SK-N-SH (cell line): ENCODE results near the gene MET. TPM values are rescaled to one million over a fixed set of nuclear protein-coding genes. Genes with fewer than 3 reads are reported as not detected.
A peak's percentile ranks its signal among the peaks of the same experiment; 100 is the strongest.

Experiments used
- CTCF ChIA-PET: fragments of 300-600, 350-600 bp; formaldehyde crosslinking; extraction: SDS; loops from one replicate; lab custom pipeline; 2021; lab: Yijun Ruan, JAX
- POLR2A ChIA-PET: fragments of 350-600 bp; sonication (Branson Sonifier 250); formaldehyde crosslinking; extraction: SDS; loops from one replicate; lab custom pipeline; 2020; ENCODE audit warnings: antibody characterized with exemption, inconsistent platforms; lab: Yijun Ruan, JAX
- DNase-seq: peaks from one replicate; pipeline ENCODE4 v3.0.0; 2012
- H2AFZ ChIP-seq: fragments of 200-600 bp; sonication (generic); 2 replicates; pipeline ENCODE4 v1.8.1; 2016; ENCODE audit warnings: antibody characterized with exemption, mild to moderate bottlenecking, low read depth
- H3F3A ChIP-seq: fragments of 200-600 bp; sonication (generic); replicated peaks from 2 replicates; pipeline ENCODE3; 2016; ENCODE audit warnings: antibody characterized with exemption, mild to moderate bottlenecking; ENCODE audit not compliant: insufficient read depth
- H3K27ac ChIP-seq, 2 experiments: fragments of 200-500 bp in 1 of 2; fragments of 200-600 bp in 1 of 2; sonication (Bioruptor generic) in 1 of 2; sonication (generic), shearing (Covaris generic) in 1 of 2; 2 replicates each; pipeline versions ENCODE4 v1.5.1 to v1.6.1; 2014 to 2016; ENCODE audit warnings: low read depth in 2 of 2, inconsistent platforms in 1 of 2, low read length in 1 of 2, mild to moderate bottlenecking in 1 of 2, mixed read lengths in 1 of 2
- H3K27me3 ChIP-seq: fragments of 200-600 bp; sonication (generic), shearing (Covaris generic); 2 replicates; pipeline ENCODE4 v1.6.1; 2016; ENCODE audit warnings: mixed run types; ENCODE audit not compliant: insufficient read depth
- H3K36me3 ChIP-seq, 2 experiments: fragments of 200-500 bp in 1 of 2; fragments of 200-600 bp in 1 of 2; sonication (Bioruptor generic) in 1 of 2; sonication (generic) in 1 of 2; replicated peaks in 1 of 2; 2 replicates each; pipeline versions ENCODE3 to v1.5.1; 2014 to 2016; ENCODE audit warnings: low read length in 1 of 2, mild to moderate bottlenecking in 1 of 2; ENCODE audit not compliant: insufficient read depth in 2 of 2, control insufficient read depth in 1 of 2
- H3K4me1 ChIP-seq, 2 experiments: fragments of 200-500 bp in 1 of 2; fragments of 200-600 bp in 1 of 2; sonication (Bioruptor generic) in 1 of 2; sonication (generic), shearing (Covaris generic) in 1 of 2; 2 replicates each; pipeline versions ENCODE4 v1.5.1 to v1.6.1; 2014 to 2016; ENCODE audit warnings: low read depth in 1 of 2, low read length in 1 of 2, mixed run types in 1 of 2; ENCODE audit not compliant: insufficient read depth in 2 of 2, control insufficient read depth in 1 of 2
- H3K4me2 ChIP-seq: fragments of 200-600 bp; sonication (generic), shearing (Covaris generic); 2 replicates; pipeline ENCODE4 v1.6.1; 2017; ENCODE audit warnings: mixed run types
- H3K4me3 ChIP-seq, 2 experiments: fragments of 200-500 bp in 1 of 2; fragments of 200-600 bp in 1 of 2; sonication (Bioruptor generic) in 1 of 2; sonication (generic), shearing (Covaris generic) in 1 of 2; 2 replicates each; pipeline versions ENCODE4 v1.5.1 to v1.8.1; 2014 to 2016; ENCODE audit warnings: low read depth in 2 of 2, inconsistent platforms in 1 of 2, low read length in 1 of 2, mild to moderate bottlenecking in 1 of 2, mixed read lengths in 1 of 2, moderate library complexity in 1 of 2
- H3K79me2 ChIP-seq: fragments of 200-600 bp; sonication (generic); 2 replicates; pipeline ENCODE4 v1.8.1; 2017; ENCODE audit warnings: mild to moderate bottlenecking; ENCODE audit not compliant: insufficient read depth
- H3K9ac ChIP-seq: fragments of 200-600 bp; sonication (generic); 2 replicates; pipeline ENCODE4 v1.6.1; 2017; ENCODE audit warnings: mixed run types
- H3K9me2 ChIP-seq: fragments of 200-600 bp; sonication (generic); 2 replicates; pipeline ENCODE4 v1.6.1; 2017; ENCODE audit warnings: mixed run types
- H3K9me3 ChIP-seq: fragments of 200-600 bp; sonication (generic); 2 replicates; pipeline ENCODE4 v1.6.1; 2017; ENCODE audit warnings: mixed run types, mild to moderate bottlenecking, moderate library complexity
- H4K20me1 ChIP-seq: fragments of 200-600 bp; sonication (generic); 2 replicates; pipeline ENCODE4 v1.6.1; 2017; ENCODE audit warnings: mild to moderate bottlenecking, mixed run types; ENCODE audit not compliant: insufficient read depth
- CHD2 ChIP-seq: fragments of 150-350 bp; IDR thresholded peaks from 2 replicates; pipeline ENCODE4 v1.6.1; 2018; ENCODE audit warnings: low read length; ENCODE audit not compliant: partially characterized antibody
- ELF1 ChIP-seq: IDR thresholded peaks from 2 replicates; pipeline ENCODE4 v1.4.0; 2012
- EP300 ChIP-seq, 2 experiments: IDR thresholded peaks; 2 replicates each; pipeline versions ENCODE4 v1.4.0 to v1.6.1; 2012; ENCODE audit warnings: borderline replicate concordance in 1 of 2, low read depth in 1 of 2, low read length in 1 of 2
- GABPA ChIP-seq: IDR thresholded peaks from 2 replicates; pipeline ENCODE4 v1.4.0; 2012; ENCODE audit warnings: low read depth, mild to moderate bottlenecking
- MAX ChIP-seq: IDR thresholded peaks from 2 replicates; pipeline ENCODE4 v1.4.0; 2012; ENCODE audit warnings: low read depth
- MXI1 ChIP-seq: IDR thresholded peaks from 2 replicates; pipeline ENCODE4 v1.6.1; 2012; ENCODE audit warnings: mild to moderate bottlenecking, low read depth, low read length, improper control_type of control experiment
- NFIC ChIP-seq: IDR thresholded peaks from 2 replicates; pipeline ENCODE4 v1.4.0; 2012; ENCODE audit warnings: borderline replicate concordance
- PBX3 ChIP-seq: IDR thresholded peaks from 2 replicates; pipeline ENCODE4; 2012
- SMC3 ChIP-seq: IDR thresholded peaks from 2 replicates; pipeline ENCODE4 v1.6.1; 2012; ENCODE audit warnings: low read depth, low read length, improper control_type of control experiment
- TCF12 ChIP-seq: IDR thresholded peaks from 2 replicates; pipeline ENCODE4 v1.4.0; 2012
- TEAD4 ChIP-seq: IDR thresholded peaks from 2 replicates; pipeline ENCODE4 v1.4.0; 2012; ENCODE audit warnings: mild to moderate bottlenecking, borderline replicate concordance; ENCODE audit not compliant: insufficient read depth
- USF2 ChIP-seq: fragments of 150-350 bp; IDR thresholded peaks from 2 replicates; pipeline ENCODE4 v1.6.1; 2017; ENCODE audit warnings: antibody characterized with exemption, low read length, low read depth, borderline replicate concordance
- ZBTB33 ChIP-seq: IDR thresholded peaks from 2 replicates; pipeline ENCODE4 v1.4.0; 2012; ENCODE audit warnings: low read depth, borderline replicate concordance
- WGBS: methylation state at CpG from one replicate; pipeline ENCODE4 v1.1.6; 2017; ENCODE audit warnings: low lambda C conversion rate; 5-methylcytosine and 5-hydroxymethylcytosine counted together
- polyA plus RNA-seq, 3 experiments: library from polyadenylated mRNA; depleted of rRNA; stranded (reverse); fragments of >200 nt; gene quantifications; 2 replicates each; pipeline ENCODE4 v1.2.3, GENCODE V29; 2012

MET gene
- polyA plus RNA-seq, 1 of the 3 experiments (the other 2 are of a cell fraction): 38.7 TPM

GRCh38 chr7:116671681-116672595 is at the start of gene MET (continued):
- TF ChIP-seq ZBTB33 (no peak), NFIC (no peak), PBX3 (no peak), EP300 (IDR thresholded peaks at IDR 0.05; ENCODE audit: borderline replicate concordance in 1 of 2, low read depth in 1 of 2, low read length in 1 of 2) (no peak; a peak in 1 of 4 replicates), TEAD4 (no peak), ELF1 (no peak), USF2 (no peak), SMC3 (peak; percentile 65), CHD2 (no peak)

- POLR2A ChIA-PET: no interaction called here
- CTCF ChIA-PET: interaction anchor here (1.4 to 1.5 kb wide), 2 partner anchors 13 to 38 kb away, joined by 3 to 4 read pairs; no protein-coding TSS in a partner anchor
Measured at GRCh38 chr7:116626886-116627285, 45.1 kb upstream of the MET start.

More at GRCh38 chr7:116626886-116627285, 45.1 kb upstream of the MET start:
- TF ChIP-seq MAX (0 out of 2 replicates have a peak, but pooled peaks have one; percentile 17), GABPA (peak; percentile 48; the same call in 1 of the 2 replicates), MXI1 (no peak), SMC3 (no peak), TCF12 (no peak)
- H3K36me3 ChIP-seq: no peaks in the 10 kb centered on the region
- no peaks in the 10 kb centered on the region for H3K79me2 ChIP-seq
- peak overlapping the region; percentile 33; the same call in 1 of the 2 replicates for H2AFZ ChIP-seq
- WGBS: 19% methylated on average over 8 of the region's 8 CpGs
- no peaks in the 10 kb centered on the region for H4K20me1 ChIP-seq
- H3K27ac ChIP-seq: no peak overlapping the region
- no peaks in the 10 kb centered on the region for H3K9me3 ChIP-seq
- H3F3A ChIP-seq: peaks cover 8% of the 10 kb centered on the region
- no peak overlapping the region for H3K9ac ChIP-seq
- H3K4me1 ChIP-seq: peaks cover 0 to 8% of the 10 kb centered on the region in 2 experiments; a peak in 3 of 4 replicates
- H3K9me2 ChIP-seq: no peaks in the 10 kb centered on the region
- 0 out of 2 replicates have a peak overlapping the region, but pooled peaks have one; percentile 10 for H3K4me2 ChIP-seq
- H3K27me3 ChIP-seq: peaks cover 5% of the 10 kb centered on the region; the same call in 1 of the 2 replicates
- H3K4me3 ChIP-seq: no peak overlapping the region; a peak in 1 of 4 replicates
- no peak for DNase-seq
